ENCODE data around the gene FASN. TPM values are rescaled to one million over a fixed set of nuclear protein-coding genes. Genes with fewer than 3 reads are reported as not detected.

Gene FASN
- polyA plus RNA-seq, 1 donor from 2014 or later = 26.4 TPM

GRCh38 chr17:82082456-82082855 is 15.6 kb downstream of the FASN start:
- no peak overlapping the region for H3K4me2 ChIP-seq (ENCODE audit: low read length)
- no peak for TF ChIP-seq RAD21 (conservative IDR thresholded peaks at IDR 0.05)
- TF ChIP-seq POLR2AphosphoS5 (IDR thresholded peaks at IDR 0.05) = no peak
- TF ChIP-seq MXI1 (conservative IDR thresholded peaks at IDR 0.05; ENCODE audit: poor library complexity, severe bottlenecking) = no peak
- TF ChIP-seq EZH2 (IDR thresholded peaks at IDR 0.05; ENCODE audit: borderline replicate concordance, insufficient read depth, low read length, poor library complexity, severe bottlenecking) = no peak
- no peak for TF ChIP-seq REST (IDR thresholded peaks at IDR 0.05; ENCODE audit: borderline replicate concordance)
- TF ChIP-seq CTCF (IDR thresholded peaks at IDR 0.05; ENCODE audit: poor library complexity, severe bottlenecking) = no peak
- no peak for TF ChIP-seq EP300 (conservative IDR thresholded peaks at IDR 0.05; ENCODE audit: poor library complexity, severe bottlenecking)
- no peak for TF ChIP-seq TAF1 (IDR thresholded peaks at IDR 0.05; ENCODE audit: low read depth)
- TF ChIP-seq SMC3 (conservative IDR thresholded peaks at IDR 0.05; ENCODE audit: poor library complexity) = no peak
- H2AFZ ChIP-seq (ENCODE audit: low read depth, low read length) = no peak overlapping the region
- H4K20me1 ChIP-seq (ENCODE audit: insufficient read depth) = no peaks in the 10 kb centered on the region
- no peaks in the 10 kb centered on the region for H3K27me3 ChIP-seq (ENCODE audit: insufficient read depth, low read depth, low read length)
- H3K79me2 ChIP-seq (replicated peaks; ENCODE audit: insufficient read depth, low read length) = no peaks in the 10 kb centered on the region
- no peak overlapping the region for H3K27ac ChIP-seq (ENCODE audit: low read length)
- H3K9ac ChIP-seq (ENCODE audit: low read length) = no peak overlapping the region
- H3K9me3 ChIP-seq (ENCODE audit: low read length) = no peaks in the 10 kb centered on the region
- H3K9me2 ChIP-seq (ENCODE audit: insufficient read depth, low read length) = no peaks in the 10 kb centered on the region
- H3F3A ChIP-seq (ENCODE audit: insufficient read depth, low read length, poor library complexity, severe bottlenecking) = no peaks in the 10 kb centered on the region
- no peak overlapping the region for H3K4me3 ChIP-seq (ENCODE audit: low read length)
- no peaks in the 10 kb centered on the region for H3K36me3 ChIP-seq (ENCODE audit: insufficient read depth, low read length)

- no peak for TF ChIP-seq EP300 (conservative IDR thresholded peaks at IDR 0.05; ENCODE audit: poor library complexity, severe bottlenecking)
- no peak for TF ChIP-seq MXI1 (conservative IDR thresholded peaks at IDR 0.05; ENCODE audit: poor library complexity, severe bottlenecking)
- no peak for TF ChIP-seq CTCF (IDR thresholded peaks at IDR 0.05; ENCODE audit: poor library complexity, severe bottlenecking)
- TF ChIP-seq SMC3 (conservative IDR thresholded peaks at IDR 0.05; ENCODE audit: poor library complexity) = no peak
- TF ChIP-seq REST (IDR thresholded peaks at IDR 0.05; ENCODE audit: borderline replicate concordance) = no peak
- no peak for TF ChIP-seq RAD21 (conservative IDR thresholded peaks at IDR 0.05)
- no peak for TF ChIP-seq EZH2 (IDR thresholded peaks at IDR 0.05; ENCODE audit: borderline replicate concordance, insufficient read depth, low read length, poor library complexity, severe bottlenecking)
- TF ChIP-seq POLR2AphosphoS5 (IDR thresholded peaks at IDR 0.05) = no peak
- no peaks in the 10 kb centered on the region for H3K9me3 ChIP-seq (ENCODE audit: low read length)
- H3K27me3 ChIP-seq (ENCODE audit: insufficient read depth, low read depth, low read length) = no peaks in the 10 kb centered on the region
- no peaks in the 10 kb centered on the region for H4K20me1 ChIP-seq (ENCODE audit: insufficient read depth)
- H3K4me2 ChIP-seq (ENCODE audit: low read length) = no peak overlapping the region
- H3K9me2 ChIP-seq (ENCODE audit: insufficient read depth, low read length) = no peaks in the 10 kb centered on the region
- H3F3A ChIP-seq (ENCODE audit: insufficient read depth, low read length, poor library complexity, severe bottlenecking) = no peaks in the 10 kb centered on the region
- no peaks in the 10 kb centered on the region for H3K36me3 ChIP-seq (ENCODE audit: insufficient read depth, low read length)
- H3K79me2 ChIP-seq (replicated peaks; ENCODE audit: insufficient read depth, low read length) = no peaks in the 10 kb centered on the region
- no peak overlapping the region for H3K27ac ChIP-seq (ENCODE audit: low read length)
- H2AFZ ChIP-seq (ENCODE audit: low read depth, low read length) = no peak overlapping the region
- no peak overlapping the region for H3K9ac ChIP-seq (ENCODE audit: low read length)
- no peak overlapping the region for H3K4me3 ChIP-seq (ENCODE audit: low read length)
Observed at GRCh38 chr17:82081966-82082365, 16.1 kb downstream of the FASN start.
